Nephron (organoid): ENCODE measurements around the gene CDK4.
A peak's percentile ranks its signal among the peaks of the same experiment; 100 is the strongest.

ENCODE experiments used
- H3K27ac Mint-ChIP-seq, 3 experiments: 2 replicates each; pipeline ENCODE4 v1.8.0; 2020; ENCODE audit warnings: mixed read lengths in 3 of 3, mild to moderate bottlenecking in 2 of 3, moderate library complexity in 1 of 3
- H3K27me3 Mint-ChIP-seq: 2 replicates; pipeline ENCODE4 v1.8.0; 2021; ENCODE audit warnings: low read depth, mild to moderate bottlenecking, moderate library complexity, mixed read lengths
- H3K36me3 Mint-ChIP-seq: 2 replicates; pipeline ENCODE4 v1.8.0; 2020; ENCODE audit warnings: low read depth, mixed read lengths
- H3K4me1 Mint-ChIP-seq: 2 replicates; pipeline ENCODE4 v1.8.0; 2020; ENCODE audit warnings: mixed read lengths
- H3K4me3 Mint-ChIP-seq, 3 experiments: 2 replicates each; pipeline ENCODE4 v1.8.0; 2020; ENCODE audit warnings: mild to moderate bottlenecking in 3 of 3, mixed read lengths in 3 of 3, moderate library complexity in 2 of 3
- H3K9me3 Mint-ChIP-seq: 2 replicates; pipeline ENCODE4 v1.8.0; 2020; ENCODE audit warnings: mixed read lengths
- CTCF ChIP-seq, 3 experiments: fragments of 200-600 bp; sonication (generic); IDR thresholded peaks; one replicate each; pipeline ENCODE4 v1.5.0; 2021; ENCODE audit warnings: antibody characterized with exemption in 3 of 3; ENCODE audit not compliant: unreplicated experiment in 3 of 3

Gene CDK4

GRCh38 chr12:57769594-57769993 lies 17.5 kb upstream of the CDK4 start:
- H3K27me3 Mint-ChIP-seq, result peaks cover 50% of the 10 kb centered on the region
- H3K9me3 Mint-ChIP-seq, result no peaks in the 10 kb centered on the region
- peak overlapping the region; percentile 43 to 80 (median 53) for H3K4me3 Mint-ChIP-seq
- H3K4me1 Mint-ChIP-seq, result peaks cover 35% of the 10 kb centered on the region
- H3K36me3 Mint-ChIP-seq, result peaks cover 21% of the 10 kb centered on the region
- TF ChIP-seq CTCF (IDR thresholded peaks at IDR 0.05; ENCODE audit: unreplicated experiment in 3 of 3), result no peak
- no peak overlapping the region for H3K27ac Mint-ChIP-seq

GRCh38 chr12:57767876-57768275 lies 15.8 kb upstream of the CDK4 start:
- peaks cover 21% of the 10 kb centered on the region for H3K36me3 Mint-ChIP-seq
- H3K4me1 Mint-ChIP-seq, result peaks cover 28% of the 10 kb centered on the region
- no peak overlapping the region for H3K4me3 Mint-ChIP-seq
- TF ChIP-seq CTCF (IDR thresholded peaks at IDR 0.05; ENCODE audit: unreplicated experiment in 3 of 3), result no peak
- no peak overlapping the region for H3K27ac Mint-ChIP-seq
- H3K9me3 Mint-ChIP-seq, result no peaks in the 10 kb centered on the region
- H3K27me3 Mint-ChIP-seq, result peaks cover 67% of the 10 kb centered on the region

GRCh38 chr12:57767305-57767698 lies 15.2 kb upstream of the CDK4 start:
- H3K27ac Mint-ChIP-seq, result no peak overlapping the region
- peak overlapping the region in 1 of 3 experiments; percentile 74 for H3K4me3 Mint-ChIP-seq
- peaks cover 21% of the 10 kb centered on the region for H3K36me3 Mint-ChIP-seq
- TF ChIP-seq CTCF (IDR thresholded peaks at IDR 0.05; ENCODE audit: unreplicated experiment in 3 of 3), result no peak
- peaks cover 26% of the 10 kb centered on the region for H3K4me1 Mint-ChIP-seq
- peaks cover 73% of the 10 kb centered on the region for H3K27me3 Mint-ChIP-seq
- H3K9me3 Mint-ChIP-seq, result no peaks in the 10 kb centered on the region

GRCh38 chr12:57766464-57767304 lies 14.6 kb upstream of the CDK4 start, which contains the start of gene CYP27B1:
Gene CYP27B1, minus strand, starts transcription at chr12:57767078. Its CDS starts 37 bp downstream, at chr12:57767041.
- peaks cover 79% of the 10 kb centered on the region for H3K27me3 Mint-ChIP-seq
- peaks cover 21% of the 10 kb centered on the region for H3K36me3 Mint-ChIP-seq
- H3K4me1 Mint-ChIP-seq, result peaks cover 23% of the 10 kb centered on the region
- peak within 1 kb of the TSS; percentile 39 to 74 (median 51) for H3K4me3 Mint-ChIP-seq
- H3K27ac Mint-ChIP-seq, result no peak within 1 kb of the TSS
- no peak for TF ChIP-seq CTCF (IDR thresholded peaks at IDR 0.05; ENCODE audit: unreplicated experiment in 3 of 3)
- H3K9me3 Mint-ChIP-seq, result no peaks in the 10 kb centered on the region

- peaks cover 21% of the 10 kb centered on the region for H3K36me3 Mint-ChIP-seq
- H3K9me3 Mint-ChIP-seq, result no peaks in the 10 kb centered on the region
- peak overlapping the region; percentile 39 to 74 (median 61) for H3K4me3 Mint-ChIP-seq
- no peak for TF ChIP-seq CTCF (IDR thresholded peaks at IDR 0.05; ENCODE audit: unreplicated experiment in 3 of 3)
- H3K4me1 Mint-ChIP-seq, result peaks cover 19% of the 10 kb centered on the region
- H3K27me3 Mint-ChIP-seq, result peaks cover 87% of the 10 kb centered on the region
- H3K27ac Mint-ChIP-seq, result no peak overlapping the region
Observed at GRCh38 chr12:57765698-57766463, 13.8 kb upstream of the CDK4 start.
